ENCODE data around the gene FXYD7. TPM values are rescaled to one million over a fixed set of nuclear protein-coding genes. Genes with fewer than 3 reads are reported as not detected.

Gene FXYD7
- polyA plus RNA-seq, 1 donor (not counting 4 experiments of a cell fraction or from before 2014, with no cell fraction given), result not detected

DNA sequence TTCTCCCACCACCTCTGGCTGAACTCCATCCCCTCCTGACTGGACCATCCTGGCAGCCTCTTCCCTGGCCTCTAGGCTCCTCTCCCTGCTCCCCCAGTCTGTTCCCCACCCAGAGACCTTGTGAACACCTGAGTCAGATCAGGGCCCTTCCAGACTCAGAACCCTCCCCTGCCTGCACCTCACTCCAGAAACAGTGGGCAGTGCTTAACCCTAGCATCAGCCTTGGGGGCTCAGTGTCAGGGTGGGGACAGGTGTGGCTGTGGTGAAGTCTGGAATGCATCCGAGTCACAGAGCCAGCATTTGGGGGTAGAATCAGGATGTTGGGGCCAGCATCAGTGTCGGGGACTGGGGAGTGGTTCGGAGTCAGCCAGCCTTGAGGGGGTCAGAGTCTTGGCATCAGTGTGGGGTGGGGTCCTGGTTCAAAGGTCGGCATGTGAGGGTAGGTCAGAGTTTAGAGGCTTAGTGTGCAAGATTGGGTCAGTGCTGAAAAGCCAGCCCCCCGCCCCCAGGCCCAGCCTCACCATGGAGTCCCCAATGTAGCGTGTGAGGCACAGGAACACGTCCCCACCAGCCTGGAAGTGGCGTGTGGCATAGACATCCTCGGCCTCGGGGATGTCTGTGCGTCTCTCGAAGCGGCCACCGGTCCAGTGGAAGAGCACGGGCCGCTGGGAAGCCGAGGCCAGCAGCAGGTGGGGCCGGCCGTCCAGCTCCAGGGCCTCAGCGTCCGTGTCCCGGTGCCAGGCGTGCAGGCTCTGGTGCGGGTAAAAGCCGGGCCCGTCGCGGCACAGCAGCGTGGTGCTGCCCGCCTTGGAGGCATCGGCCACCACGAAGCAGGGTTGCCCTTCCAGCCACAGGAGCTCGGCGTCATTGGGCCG is 17.1 kb upstream of the FXYD7 start:
- FAIRE-seq (no peak), DNase-seq (ENCODE audit: low read depth, low spot score) (no peak)
- Histone ChIP-seq H3K9me3 (ENCODE audit: control insufficient read depth, low read depth, low read length) (no peaks in the 10 kb centered on the region), H3K4me3 (ENCODE audit: control insufficient read depth in 2 of 3, extremely low read depth in 1 of 3, insufficient read depth in 2 of 3, low read depth in 1 of 3, low read length in 3 of 3) (no peak overlapping the region), H3K4me2 (ENCODE audit: control insufficient read depth, extremely low read depth, insufficient read depth, low read depth, low read length) (peak overlapping the region; percentile 6), H3K4me1 (ENCODE audit: control insufficient read depth, extremely low read depth, insufficient read depth, low read length) (peaks cover 57% of the 10 kb centered on the region), H3K36me3 (ENCODE audit: control insufficient read depth in 2 of 2, extremely low read depth in 1 of 2, insufficient read depth in 2 of 2, low read length in 2 of 2) (peaks cover 5 to 7% of the 10 kb centered on the region in 2 experiments), H3K27me3 (ENCODE audit: control insufficient read depth, extremely low read depth, insufficient read depth, low read length) (no peaks in the 10 kb centered on the region), H3K79me2 (ENCODE audit: control insufficient read depth, insufficient read depth, low read length) (peaks cover 4% of the 10 kb centered on the region), H2AFZ (ENCODE audit: control insufficient read depth, low read length) (no peak overlapping the region), H3K9me1 (ENCODE audit: control insufficient read depth, extremely low read depth, insufficient read depth, low read length) (no peaks in the 10 kb centered on the region), H3K9ac (ENCODE audit: control insufficient read depth, extremely low read depth, insufficient read depth, low read length) (no peak overlapping the region), H4K20me1 (ENCODE audit: control insufficient read depth, extremely low read depth, insufficient read depth, low read length) (no peaks in the 10 kb centered on the region), H3K27ac (ENCODE audit: control insufficient read depth, insufficient read depth, low read length) (no peak overlapping the region)
- TF ChIP-seq, protein P1, sequence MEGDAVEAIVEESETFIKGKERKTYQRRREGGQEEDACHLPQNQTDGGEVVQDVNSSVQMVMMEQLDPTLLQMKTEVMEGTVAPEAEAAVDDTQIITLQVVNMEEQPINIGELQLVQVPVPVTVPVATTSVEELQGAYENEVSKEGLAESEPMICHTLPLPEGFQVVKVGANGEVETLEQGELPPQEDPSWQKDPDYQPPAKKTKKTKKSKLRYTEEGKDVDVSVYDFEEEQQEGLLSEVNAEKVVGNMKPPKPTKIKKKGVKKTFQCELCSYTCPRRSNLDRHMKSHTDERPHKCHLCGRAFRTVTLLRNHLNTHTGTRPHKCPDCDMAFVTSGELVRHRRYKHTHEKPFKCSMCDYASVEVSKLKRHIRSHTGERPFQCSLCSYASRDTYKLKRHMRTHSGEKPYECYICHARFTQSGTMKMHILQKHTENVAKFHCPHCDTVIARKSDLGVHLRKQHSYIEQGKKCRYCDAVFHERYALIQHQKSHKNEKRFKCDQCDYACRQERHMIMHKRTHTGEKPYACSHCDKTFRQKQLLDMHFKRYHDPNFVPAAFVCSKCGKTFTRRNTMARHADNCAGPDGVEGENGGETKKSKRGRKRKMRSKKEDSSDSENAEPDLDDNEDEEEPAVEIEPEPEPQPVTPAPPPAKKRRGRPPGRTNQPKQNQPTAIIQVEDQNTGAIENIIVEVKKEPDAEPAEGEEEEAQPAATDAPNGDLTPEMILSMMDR (optimal IDR thresholded peaks at IDR 0.05 in 1 of 3, IDR thresholded peaks at IDR 0.05 in 1 of 3, conservative IDR thresholded peaks at IDR 0.05 in 1 of 3; ENCODE audit: extremely low read depth in 1 of 3, insufficient read depth in 2 of 3, low read length in 3 of 3), result no peak
- dilution Hi-C loops (cut with MboI; ENCODE audit: extremely low pct_ligation_motif_present, low sequenced_read_pairs), result no loop called here

DNA sequence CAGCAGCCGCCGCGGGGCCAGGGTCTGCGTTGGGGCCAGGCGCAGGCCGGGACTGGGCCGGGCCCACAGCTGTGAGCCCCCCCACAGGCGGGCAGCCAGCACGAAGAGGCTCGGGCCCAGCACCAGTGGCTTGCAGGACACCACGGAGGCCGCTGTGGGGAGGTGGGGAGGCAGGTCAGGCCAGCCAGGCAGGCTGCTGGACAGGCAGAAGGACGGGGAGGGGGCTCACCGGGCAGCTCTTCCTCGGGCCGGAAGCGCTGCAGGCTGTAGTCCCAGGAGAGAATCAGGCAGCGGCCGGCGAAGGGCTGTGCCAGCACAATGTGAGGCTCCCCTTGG is 16.5 kb upstream of the FXYD7 start:
- Histone ChIP-seq H3K9ac (ENCODE audit: control insufficient read depth, extremely low read depth, insufficient read depth, low read length) (no peak overlapping the region), H3K27me3 (ENCODE audit: control insufficient read depth, extremely low read depth, insufficient read depth, low read length) (no peaks in the 10 kb centered on the region), H3K4me1 (ENCODE audit: control insufficient read depth, extremely low read depth, insufficient read depth, low read length) (peaks cover 51% of the 10 kb centered on the region), H3K36me3 (ENCODE audit: control insufficient read depth in 2 of 2, extremely low read depth in 1 of 2, insufficient read depth in 2 of 2, low read length in 2 of 2) (peaks cover under 1 to 2% of the 10 kb centered on the region in 2 experiments), H3K27ac (ENCODE audit: control insufficient read depth, insufficient read depth, low read length) (no peak overlapping the region), H2AFZ (ENCODE audit: control insufficient read depth, low read length) (no peak overlapping the region), H3K9me3 (ENCODE audit: control insufficient read depth, low read depth, low read length) (no peaks in the 10 kb centered on the region), H3K79me2 (ENCODE audit: control insufficient read depth, insufficient read depth, low read length) (no peaks in the 10 kb centered on the region), H4K20me1 (ENCODE audit: control insufficient read depth, extremely low read depth, insufficient read depth, low read length) (no peaks in the 10 kb centered on the region), H3K4me2 (ENCODE audit: control insufficient read depth, extremely low read depth, insufficient read depth, low read depth, low read length) (no peak overlapping the region), H3K4me3 (ENCODE audit: control insufficient read depth in 2 of 3, extremely low read depth in 1 of 3, insufficient read depth in 2 of 3, low read depth in 1 of 3, low read length in 3 of 3) (no peak overlapping the region), H3K9me1 (ENCODE audit: control insufficient read depth, extremely low read depth, insufficient read depth, low read length) (no peaks in the 10 kb centered on the region)
- no peak for FAIRE-seq
- dilution Hi-C loops (cut with MboI; ENCODE audit: extremely low pct_ligation_motif_present, low sequenced_read_pairs), result no loop called here
- TF ChIP-seq EZH2 (IDR thresholded peaks at IDR 0.05; ENCODE audit: low read length), result no peak
- TF ChIP-seq, protein P1 (optimal IDR thresholded peaks at IDR 0.05 in 1 of 3, IDR thresholded peaks at IDR 0.05 in 1 of 3, conservative IDR thresholded peaks at IDR 0.05 in 1 of 3; ENCODE audit: extremely low read depth in 1 of 3, insufficient read depth in 2 of 3, low read length in 3 of 3), result no peak
- no peak for DNase-seq (ENCODE audit: low read depth, low spot score)
